Stimulated activated CD8-positive, alpha-beta memory T cell treated with anti-CD3 and anti-CD28 coated beads, Interleukin-7, amount 100 ng/mL, for 4 hours (primary cell): ENCODE measurements around the gene RLF.
A peak's percentile ranks its signal among the peaks of the same experiment; 100 is the strongest.

ENCODE experiments used
- DNase-seq, 2 donors: peaks; one replicate each; pipeline ENCODE4 v3.0.0-alpha.2; 2020; ENCODE audit warnings: low read depth in 2 of 2

The RLF gene, protein sequence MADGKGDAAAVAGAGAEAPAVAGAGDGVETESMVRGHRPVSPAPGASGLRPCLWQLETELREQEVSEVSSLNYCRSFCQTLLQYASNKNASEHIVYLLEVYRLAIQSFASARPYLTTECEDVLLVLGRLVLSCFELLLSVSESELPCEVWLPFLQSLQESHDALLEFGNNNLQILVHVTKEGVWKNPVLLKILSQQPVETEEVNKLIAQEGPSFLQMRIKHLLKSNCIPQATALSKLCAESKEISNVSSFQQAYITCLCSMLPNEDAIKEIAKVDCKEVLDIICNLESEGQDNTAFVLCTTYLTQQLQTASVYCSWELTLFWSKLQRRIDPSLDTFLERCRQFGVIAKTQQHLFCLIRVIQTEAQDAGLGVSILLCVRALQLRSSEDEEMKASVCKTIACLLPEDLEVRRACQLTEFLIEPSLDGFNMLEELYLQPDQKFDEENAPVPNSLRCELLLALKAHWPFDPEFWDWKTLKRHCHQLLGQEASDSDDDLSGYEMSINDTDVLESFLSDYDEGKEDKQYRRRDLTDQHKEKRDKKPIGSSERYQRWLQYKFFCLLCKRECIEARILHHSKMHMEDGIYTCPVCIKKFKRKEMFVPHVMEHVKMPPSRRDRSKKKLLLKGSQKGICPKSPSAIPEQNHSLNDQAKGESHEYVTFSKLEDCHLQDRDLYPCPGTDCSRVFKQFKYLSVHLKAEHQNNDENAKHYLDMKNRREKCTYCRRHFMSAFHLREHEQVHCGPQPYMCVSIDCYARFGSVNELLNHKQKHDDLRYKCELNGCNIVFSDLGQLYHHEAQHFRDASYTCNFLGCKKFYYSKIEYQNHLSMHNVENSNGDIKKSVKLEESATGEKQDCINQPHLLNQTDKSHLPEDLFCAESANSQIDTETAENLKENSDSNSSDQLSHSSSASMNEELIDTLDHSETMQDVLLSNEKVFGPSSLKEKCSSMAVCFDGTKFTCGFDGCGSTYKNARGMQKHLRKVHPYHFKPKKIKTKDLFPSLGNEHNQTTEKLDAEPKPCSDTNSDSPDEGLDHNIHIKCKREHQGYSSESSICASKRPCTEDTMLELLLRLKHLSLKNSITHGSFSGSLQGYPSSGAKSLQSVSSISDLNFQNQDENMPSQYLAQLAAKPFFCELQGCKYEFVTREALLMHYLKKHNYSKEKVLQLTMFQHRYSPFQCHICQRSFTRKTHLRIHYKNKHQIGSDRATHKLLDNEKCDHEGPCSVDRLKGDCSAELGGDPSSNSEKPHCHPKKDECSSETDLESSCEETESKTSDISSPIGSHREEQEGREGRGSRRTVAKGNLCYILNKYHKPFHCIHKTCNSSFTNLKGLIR (N-terminal part only)

DNA sequence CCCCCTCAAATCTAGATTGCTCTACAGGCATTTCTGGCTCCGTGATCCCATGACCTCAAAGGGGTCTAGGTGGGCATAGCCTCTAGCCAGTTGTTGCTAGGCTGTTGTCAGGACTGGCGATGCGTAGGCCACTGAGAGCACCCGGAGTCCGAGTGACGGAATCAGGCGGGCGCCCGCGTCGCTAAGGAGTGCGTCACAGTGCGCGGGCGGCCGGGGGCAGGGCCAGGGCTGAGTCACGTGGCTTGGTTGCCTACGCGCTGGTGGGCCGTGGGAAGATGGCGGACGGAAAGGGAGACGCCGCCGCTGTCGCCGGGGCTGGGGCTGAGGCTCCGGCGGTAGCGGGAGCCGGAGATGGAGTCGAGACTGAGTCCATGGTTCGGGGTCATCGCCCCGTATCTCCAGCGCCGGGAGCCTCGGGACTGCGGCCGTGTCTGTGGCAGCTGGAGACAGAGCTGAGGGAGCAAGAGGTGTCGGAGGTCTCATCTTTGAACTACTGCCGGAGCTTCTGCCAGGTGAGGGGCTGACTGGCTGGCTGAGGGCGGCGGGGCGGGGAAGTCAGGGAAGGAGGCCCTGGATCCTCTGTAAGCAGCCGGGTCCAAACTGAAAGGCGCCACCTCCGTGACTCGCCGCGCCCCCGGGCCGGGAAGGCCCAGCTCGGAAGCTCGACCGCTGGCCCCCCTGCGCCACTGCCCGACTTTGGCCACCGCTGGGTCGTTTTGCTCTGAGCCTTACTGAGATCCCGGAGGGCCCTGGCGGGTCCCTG is at the start of gene RLF:
RLF (plus strand) TSS at position 263 of the 763 bp plus-strand sequence; CDS start at position 276, 13 bp downstream.
- DNase-seq = peak; percentile 89 to 93

DNA sequence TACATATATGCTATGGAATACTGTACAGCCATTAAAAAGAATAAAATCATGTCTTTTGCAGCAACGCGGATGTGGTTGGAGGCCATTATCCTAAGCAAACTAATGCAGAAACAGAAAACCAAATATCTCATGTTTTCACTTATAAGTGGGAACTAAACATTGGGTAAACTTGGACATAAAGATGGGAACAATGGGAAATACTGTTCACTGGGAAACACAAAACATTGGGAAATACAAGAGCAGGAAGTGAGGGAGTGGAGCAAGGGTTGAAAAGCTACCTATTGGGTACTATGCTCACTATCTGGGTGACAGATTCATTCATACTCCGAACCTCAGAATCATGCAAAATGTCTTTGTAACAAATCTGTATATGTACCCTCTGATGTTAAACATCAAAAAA is 46.8 kb upstream of the RLF start:
- no peak for DNase-seq

DNA sequence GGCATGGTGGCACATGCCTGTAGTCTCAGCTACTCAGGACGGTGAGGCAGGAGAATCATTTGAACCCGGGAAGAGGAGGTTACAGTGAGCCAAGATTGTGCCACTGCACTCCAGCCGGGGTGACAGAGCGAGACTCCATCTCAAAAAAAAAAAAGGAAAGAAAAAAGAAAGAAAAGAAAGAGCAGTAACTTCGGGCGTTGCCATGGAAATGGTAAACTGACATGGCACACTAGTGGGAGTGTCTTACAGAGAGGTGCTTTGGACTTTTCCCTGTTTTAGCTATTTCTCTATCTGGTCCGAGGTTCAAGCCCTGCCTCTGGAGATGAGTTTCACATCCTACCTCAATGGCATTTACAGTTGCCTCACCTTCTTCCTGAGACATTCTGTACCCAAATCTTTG is 41.1 kb upstream of the RLF start:
- DNase-seq = no peak

DNA sequence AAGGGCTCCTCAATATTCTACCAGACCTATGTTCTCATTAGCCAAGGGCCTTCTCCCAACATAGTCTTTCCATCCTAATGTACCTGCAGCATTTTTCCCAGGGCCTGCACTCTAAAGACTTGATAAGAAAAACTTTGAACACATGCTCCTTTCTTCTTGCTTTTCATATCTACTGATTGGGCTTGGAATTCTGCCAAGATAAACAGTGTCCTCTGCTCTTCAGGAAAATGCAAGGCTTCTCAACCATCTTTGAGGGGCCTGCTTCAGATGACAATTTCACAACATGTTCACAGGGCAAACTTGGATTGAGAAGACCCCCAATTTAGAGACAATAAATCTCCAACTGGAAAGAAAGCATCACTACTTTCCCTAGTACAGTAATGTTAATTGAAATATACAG is 38.3 kb upstream of the RLF start:
- DNase-seq = no peak

DNA sequence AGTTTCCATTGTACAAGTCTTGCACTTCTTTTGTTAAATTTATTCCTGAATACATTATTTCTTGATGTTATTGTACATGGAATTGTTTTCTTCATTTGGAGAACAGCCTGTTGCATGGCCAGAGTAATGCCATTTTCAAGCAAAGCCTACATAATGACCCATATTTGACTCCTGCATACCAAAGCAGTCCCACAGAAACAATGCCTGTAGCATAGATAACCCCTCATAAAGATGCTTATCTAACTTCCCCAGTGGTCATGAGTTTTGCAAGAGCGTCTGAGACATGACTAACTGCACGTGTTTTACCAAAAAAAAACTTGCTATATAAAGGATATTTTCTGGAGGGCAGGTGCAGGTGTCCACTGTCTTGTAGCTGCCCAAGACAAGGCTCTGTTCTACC is 30.3 kb upstream of the RLF start:
- DNase-seq = no peak

DNA sequence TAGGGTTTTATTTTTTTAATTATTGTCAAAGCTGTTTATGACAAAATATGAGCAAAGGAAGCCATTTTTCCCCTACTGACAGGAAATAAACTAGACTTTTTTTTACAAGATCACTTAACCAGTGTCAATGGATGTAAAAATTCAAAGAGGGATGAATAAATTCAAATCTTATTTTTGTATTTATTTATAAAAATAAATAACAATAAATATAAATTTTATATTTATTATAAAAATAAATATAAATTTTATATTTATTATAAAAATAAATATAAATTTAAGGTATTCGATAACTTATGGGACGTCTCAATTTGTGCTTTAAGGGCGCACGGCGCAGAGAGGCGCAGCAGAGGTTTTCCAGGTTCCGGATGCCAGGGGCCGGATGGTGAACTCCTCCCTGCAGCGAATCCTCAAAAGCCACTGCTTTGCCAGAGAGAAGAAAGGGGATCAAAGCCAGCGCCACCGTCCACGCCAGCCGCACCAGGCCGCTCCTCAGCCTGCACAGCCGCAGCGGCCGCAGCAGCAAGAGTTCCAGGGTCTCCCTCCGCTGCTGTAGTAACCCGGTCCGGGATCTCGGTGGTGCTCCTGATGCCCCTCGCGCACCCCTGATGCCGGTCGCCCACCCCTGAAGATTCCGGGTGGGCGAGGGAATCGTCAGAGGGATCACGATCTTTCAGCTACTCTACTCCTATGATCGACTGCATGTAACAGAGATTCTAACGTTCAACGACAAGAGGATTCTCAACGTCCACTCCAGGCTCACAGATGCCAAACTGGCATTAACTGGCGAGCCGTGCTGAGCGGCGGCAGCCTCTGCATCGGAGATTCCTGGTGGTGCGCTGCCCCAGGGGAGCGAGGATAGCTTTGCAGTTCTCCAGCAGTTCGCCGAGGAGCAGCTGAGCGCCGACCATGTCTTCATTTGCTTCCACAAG is 28.5 kb upstream of the RLF start:
- no peak for DNase-seq

DNA sequence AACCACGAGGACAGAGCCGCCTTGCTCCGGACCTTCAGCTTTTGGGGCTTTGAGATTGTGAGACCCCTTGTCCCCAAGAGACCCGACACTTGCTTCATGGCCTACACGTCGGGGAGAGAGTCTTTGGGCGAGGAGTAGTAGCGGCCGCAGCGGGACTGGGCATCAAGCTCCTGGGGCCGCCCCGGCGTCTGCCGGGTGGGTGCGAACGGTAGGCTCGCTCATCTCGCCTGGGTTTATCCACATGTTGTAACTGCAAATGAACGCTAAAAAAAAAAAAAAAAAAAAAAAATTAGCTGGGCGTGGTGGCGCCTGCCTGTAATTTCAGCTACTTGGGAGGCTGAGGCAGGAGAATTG is 27.9 kb upstream of the RLF start:
- no peak for DNase-seq

DNA sequence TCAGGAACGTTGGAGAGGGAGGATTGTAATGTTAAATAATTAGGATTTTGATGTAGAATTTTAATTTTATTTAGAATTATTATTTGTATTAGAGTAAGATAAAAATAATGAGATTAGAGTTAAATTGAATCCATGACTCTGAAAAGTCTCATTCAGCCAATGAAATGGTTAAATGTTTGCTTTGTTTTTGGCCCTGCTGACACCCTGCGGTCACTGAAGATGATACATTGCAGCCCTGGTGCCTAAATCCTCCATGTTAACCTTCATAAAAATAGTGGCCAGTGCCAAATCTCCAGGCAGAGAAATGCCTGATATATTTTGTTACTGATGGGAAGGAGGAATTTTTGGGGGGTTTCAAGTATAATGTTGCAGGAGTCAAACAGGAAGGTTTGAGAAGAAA is 27.3 kb upstream of the RLF start:
- DNase-seq = no peak

DNA sequence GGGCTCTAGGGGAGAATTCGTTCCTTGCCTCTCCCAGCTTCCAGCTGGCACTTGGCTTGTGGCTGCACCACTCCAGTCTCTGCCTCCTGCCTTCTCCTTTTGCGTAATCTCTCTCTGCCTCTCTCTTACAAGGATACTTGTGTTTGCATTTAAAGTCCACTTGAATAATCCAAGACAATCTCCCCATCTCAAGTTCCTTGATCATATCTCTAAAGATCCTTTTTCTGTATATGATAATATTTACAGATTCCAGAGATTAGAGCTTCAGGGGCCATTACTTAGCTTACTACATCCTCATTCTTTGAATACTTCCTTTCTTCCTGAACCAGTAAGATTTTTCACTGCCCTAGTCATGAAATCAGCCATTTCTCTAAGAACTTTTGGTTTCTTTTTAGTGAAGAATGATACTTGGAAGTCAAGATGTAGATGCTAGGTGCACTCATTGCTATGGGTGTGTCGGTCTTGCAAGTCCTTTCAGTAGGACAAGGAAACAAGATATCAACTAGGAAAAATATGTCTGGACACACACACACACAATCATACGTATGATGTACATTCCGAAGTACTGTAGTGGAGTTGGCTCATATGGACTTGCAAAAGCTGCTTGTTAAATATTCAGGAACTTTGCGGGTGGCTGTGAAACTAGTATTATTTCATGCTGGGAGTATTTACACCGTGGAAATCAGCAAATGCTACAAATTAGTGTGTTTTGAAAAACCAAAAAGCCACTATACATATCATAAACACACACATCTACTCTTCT is 20.8 kb upstream of the RLF start:
- no peak for DNase-seq

DNA sequence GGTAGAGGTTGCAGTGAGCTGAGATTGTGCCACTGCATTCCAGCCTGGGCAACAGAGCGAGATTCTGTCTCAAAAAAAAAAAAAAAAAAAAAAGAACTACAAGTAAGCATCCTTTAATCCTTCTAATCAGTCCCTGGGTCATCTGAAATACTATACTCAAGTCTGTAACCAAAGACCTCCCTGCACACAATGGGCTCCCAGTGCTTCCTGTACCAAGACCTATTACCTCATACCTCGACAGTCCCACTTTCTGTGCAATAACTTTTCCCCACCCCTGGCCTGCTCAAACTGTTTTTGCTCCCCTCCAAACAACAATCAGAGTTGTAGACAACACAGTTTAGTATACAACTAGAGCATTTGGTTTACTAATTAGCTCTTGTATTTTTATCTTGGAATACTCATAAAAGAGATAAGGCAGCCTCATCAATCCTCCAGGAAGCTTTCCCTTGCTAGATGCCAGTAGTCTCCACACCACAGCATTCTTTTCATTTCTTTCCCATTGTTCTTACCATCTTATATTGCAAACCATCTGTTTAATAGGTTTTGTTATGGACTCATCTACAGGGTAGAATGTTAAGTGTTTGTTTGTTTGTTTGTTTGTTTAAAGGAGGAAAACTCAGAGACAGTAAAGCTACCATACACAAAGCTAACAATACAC is 19.2 kb upstream of the RLF start:
- DNase-seq = no peak

DNA sequence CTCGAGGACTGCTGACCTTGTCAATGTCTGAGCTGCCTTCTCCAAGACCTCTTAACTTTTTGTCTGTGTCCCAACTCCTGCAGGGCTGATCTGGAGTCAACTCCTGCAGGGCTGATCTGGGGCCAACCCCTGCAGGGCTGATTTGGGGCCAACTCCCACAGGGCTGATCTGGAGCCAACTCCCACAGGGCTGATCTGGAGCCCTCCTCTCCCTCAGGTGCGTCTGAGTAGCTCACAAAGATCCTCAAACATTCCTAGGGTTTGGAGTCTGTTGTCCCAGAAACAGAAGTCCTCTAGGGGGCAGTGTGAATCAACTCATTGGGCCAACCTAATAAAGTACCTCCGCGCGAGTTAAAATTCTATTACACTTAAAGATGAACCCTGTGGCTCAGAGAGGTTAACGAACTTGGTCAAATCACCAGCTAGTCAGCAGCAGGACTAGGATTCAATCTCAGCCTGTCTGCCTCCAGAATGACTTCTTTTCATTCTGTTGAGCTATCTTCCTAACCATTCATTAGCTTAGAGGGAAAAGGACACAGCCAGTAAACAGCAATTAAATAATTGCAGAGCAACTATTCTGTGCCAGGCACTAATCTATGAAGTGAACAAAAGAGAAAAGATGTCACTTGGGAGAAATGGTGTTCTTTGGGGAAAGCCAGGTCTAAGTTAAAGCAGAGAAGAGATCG is 17.2 kb upstream of the RLF start:
- peak; percentile 11 to 29 for DNase-seq

DNA sequence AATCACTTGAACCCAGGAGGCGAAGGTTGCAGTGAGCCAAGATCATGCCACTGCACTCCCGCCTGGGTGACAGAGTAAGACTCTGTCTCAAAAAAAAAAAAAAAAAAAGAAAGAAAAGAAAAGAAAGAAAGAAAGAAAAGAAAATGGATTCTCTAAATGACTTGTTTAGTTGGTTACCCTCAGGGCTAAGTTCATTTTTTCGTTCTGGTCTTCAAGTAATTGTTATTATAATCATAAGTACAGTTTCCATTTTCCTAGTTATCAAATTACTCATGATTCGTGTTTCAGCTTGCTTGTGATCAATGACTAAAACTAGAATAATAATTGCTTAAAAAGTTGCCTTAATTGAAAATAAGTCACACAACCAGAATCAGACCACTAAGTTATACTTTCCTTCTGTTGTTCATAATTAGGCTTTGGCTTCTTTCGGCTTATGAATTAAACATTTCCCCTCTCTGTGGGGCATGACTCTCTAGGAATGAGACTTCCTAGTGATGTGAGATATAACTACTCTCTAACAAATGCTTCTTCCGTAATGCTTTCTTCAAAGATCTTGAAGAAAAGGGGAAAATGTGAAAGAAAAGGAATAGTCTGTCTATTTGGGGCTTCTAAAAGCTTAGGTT is 9.6 kb upstream of the RLF start:
- no peak for DNase-seq

DNA sequence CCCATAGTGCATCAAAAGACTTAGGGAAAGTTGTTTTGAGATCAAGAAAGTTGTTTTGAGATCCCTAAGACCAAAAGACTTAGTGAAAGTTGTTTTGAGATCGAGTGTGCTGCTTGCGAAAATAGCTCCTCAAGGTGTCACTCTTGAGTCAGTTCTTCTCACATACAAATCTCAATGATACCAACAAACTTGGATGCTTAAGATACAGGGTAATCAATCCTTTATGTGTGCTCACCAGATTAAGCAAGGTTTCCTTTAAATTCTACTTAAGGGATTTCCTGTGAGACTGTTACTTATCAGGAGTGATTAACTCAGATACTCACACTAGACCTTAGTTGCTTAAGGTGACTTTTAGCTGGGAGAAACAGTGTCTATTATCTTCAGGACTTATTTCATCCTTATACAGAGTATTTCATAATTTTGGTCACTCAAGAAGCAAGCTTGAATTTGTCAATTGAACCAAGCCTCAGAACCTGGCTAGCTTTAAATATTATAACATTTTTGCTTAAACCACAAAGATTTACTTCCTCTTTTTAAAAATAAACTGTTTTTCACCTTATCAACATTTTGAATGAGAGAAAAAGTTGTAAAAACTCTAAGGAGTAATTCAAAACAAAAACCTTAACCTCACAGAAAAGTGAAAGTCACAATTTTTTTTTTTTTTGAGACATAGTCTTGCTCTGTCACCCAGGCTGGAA is 8.0 kb upstream of the RLF start:
- peak in 1 of 2 donors; percentile 7 for DNase-seq

DNA sequence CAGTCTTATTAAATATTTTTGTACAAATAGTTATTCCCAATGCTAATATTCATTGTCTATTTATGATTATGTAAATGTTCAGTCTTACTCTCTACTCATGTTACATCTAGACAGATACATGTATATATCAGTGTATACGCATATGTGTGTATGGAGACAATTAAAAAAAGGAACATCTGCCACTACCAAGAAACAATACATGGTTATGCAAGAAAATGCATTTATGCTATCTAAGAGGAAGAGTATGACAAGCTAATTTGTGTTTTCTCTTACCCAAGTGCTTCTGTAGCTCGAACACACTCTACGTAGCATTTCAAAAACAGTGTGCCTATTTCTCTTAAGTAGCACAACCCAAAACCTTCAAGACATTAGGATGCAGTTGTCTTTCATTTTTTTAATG is 6.1 kb upstream of the RLF start:
- no peak for DNase-seq

DNA sequence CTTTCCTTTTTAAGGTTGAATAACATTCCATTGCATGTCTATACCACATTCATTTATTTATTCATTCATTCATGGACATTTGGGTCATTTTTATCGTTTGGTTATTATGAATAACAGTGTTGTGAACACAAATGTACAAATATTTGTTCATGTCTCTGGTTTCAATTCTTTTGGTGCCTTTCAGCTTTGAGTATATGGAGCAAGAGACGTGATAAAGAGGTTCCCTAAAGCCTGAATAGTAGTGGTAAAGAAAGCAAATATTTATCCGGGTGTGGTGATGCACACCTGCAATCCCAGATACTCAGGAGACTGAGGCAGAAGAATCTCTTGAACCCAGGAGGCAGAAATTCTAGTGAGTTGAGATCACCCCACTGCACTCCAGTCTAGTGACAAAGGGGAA is 5.3 kb upstream of the RLF start:
- no peak for DNase-seq

DNA sequence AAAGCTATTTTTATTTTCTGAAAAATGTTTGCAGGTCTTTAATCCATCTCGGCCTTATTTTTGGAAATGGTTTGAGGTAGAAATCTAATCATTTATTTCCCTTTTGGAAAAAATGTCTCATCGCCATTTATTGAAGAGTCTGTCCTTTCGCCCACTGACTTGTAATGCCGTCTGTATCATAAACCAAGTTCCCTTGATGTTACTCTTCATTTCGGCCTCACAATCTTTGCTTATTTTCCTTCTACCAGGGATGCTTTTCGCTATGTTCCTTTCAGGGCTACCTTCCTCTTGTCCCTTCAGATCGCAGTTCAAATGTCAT is 422 bp upstream of the RLF start:
- DNase-seq = no peak

DNA sequence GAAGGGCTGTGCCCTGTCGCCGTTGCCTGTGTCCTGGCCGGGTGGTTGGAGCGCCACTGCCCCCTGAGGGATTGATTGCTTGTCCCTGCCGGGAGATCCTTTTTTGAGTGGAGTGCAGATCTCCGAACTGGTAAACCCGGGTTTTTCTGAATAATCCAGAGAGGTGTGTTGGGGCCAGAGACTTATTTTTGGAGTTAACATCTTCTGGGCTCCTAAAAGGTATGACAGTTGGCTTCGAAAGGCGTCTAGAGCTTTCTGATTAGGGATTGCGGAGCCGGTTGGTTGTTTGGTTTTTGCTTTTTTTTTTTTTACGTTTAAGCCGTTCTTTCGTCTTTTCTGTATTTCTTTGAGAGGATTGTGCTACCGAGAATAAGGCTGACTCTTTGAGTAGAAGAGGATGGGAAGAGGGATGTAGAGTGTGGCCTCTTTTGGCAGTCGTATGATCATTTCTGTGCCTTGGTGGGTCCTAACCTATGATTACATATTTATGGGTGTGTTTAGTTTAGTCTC is 756 bp downstream of the RLF start:
- no peak for DNase-seq
